Naive B cell (primary cell): ENCODE measurements around the gene MAPT. TPM values are rescaled to one million over a fixed set of nuclear protein-coding genes. Genes with fewer than 3 reads are reported as not detected.
A peak's percentile ranks its signal among the peaks of the same experiment; 100 is the strongest.

Source experiments
- ATAC-seq, 2 donors: fragments of 150-1000 bp; cut with Tn5 transposase; 2 replicates each; pipeline ENCODE4 v1.10.0; 2021; ENCODE audit warnings: low read depth in 2 of 2, mild to moderate bottlenecking in 2 of 2, moderate library complexity in 2 of 2
- DNase-seq: peaks from one replicate; pipeline ENCODE4 v3.0.0; 2022
- H3K27ac Mint-ChIP-seq, 6 donors: one replicate each; pipeline ENCODE4 v1.8.0; 2020 to 2022; ENCODE audit warnings: mild to moderate bottlenecking in 6 of 6, mixed read lengths in 6 of 6, moderate library complexity in 5 of 6, inconsistent platforms in 2 of 6
- H3K27me3 Mint-ChIP-seq, 3 donors: one replicate each; pipeline ENCODE4 v1.8.0; 2021 to 2022; ENCODE audit warnings: mixed read lengths in 3 of 3, mild to moderate bottlenecking in 1 of 3
- H3K36me3 Mint-ChIP-seq, 2 donors: one replicate each; pipeline ENCODE4 v1.8.0; 2020 to 2022; ENCODE audit warnings: mixed read lengths in 2 of 2, inconsistent platforms in 1 of 2, mild to moderate bottlenecking in 1 of 2
- H3K4me1 Mint-ChIP-seq, 3 donors: one replicate each; pipeline ENCODE4 v1.8.0; 2020 to 2022; ENCODE audit warnings: mixed read lengths in 3 of 3, inconsistent platforms in 1 of 3, mild to moderate bottlenecking in 1 of 3, moderate library complexity in 1 of 3
- H3K4me3 Mint-ChIP-seq, 8 donors: one replicate each; pipeline ENCODE4 v1.8.0; 2020 to 2022; ENCODE audit warnings: mild to moderate bottlenecking in 8 of 8, mixed read lengths in 8 of 8, moderate library complexity in 8 of 8, inconsistent platforms in 2 of 8
- H3K9me3 Mint-ChIP-seq, 7 donors: one replicate each; pipeline ENCODE4 v1.8.0; 2020 to 2022; ENCODE audit warnings: mixed read lengths in 7 of 7, mild to moderate bottlenecking in 5 of 7, inconsistent platforms in 2 of 7, moderate library complexity in 1 of 7
- polyA plus RNA-seq, 6 donors: library from polyadenylated mRNA; unstranded; fragments of 300-500 nt; fragmentation: Illumina TruSeq; gene quantifications; one replicate each; pipeline ENCODE4 v1.2.3, GENCODE V29; 2021; ENCODE audit warnings: low read depth in 6 of 6

Gene MAPT
- polyA plus RNA-seq, 6 donors from 2014 or later = 0.10 to 0.29 TPM; not detected in 4

GRCh38 chr17:45969726-45970125 is 75.4 kb downstream of the MAPT start:
- Mint-ChIP-seq H3K36me3 (peaks cover 0 to 14% of the 10 kb centered on the region in 2 donors), H3K27me3 (peaks cover 16 to 39% (median 36%) of the 10 kb centered on the region in 3 donors), H3K4me1 (peaks cover under 1 to 9% (median 2%) of the 10 kb centered on the region in 3 donors), H3K9me3 (peaks cover 0 to 9% (median 3%) of the 10 kb centered on the region in 7 donors), H3K4me3 (no peak overlapping the region), H3K27ac (peak overlapping the region in 2 of 6 donors; percentile 0 to 24)
- DNase-seq (no peak), ATAC-seq (no peak)

GRCh38 chr17:45970659-45971058 is 76.3 kb downstream of the MAPT start:
- ATAC-seq = no peak
- no peak for DNase-seq
- Mint-ChIP-seq H3K36me3 (peaks cover 0 to 14% of the 10 kb centered on the region in 2 donors), H3K4me3 (no peak overlapping the region), H3K4me1 (peaks cover 9 to 18% (median 11%) of the 10 kb centered on the region in 3 donors), H3K27me3 (peaks cover 14 to 36% (median 35%) of the 10 kb centered on the region in 3 donors), H3K9me3 (peaks cover 0 to 9% (median 3%) of the 10 kb centered on the region in 7 donors), H3K27ac (peak overlapping the region in 1 of 6 donors; percentile 60)

GRCh38 chr17:45971698-45972141 is 77.4 kb downstream of the MAPT start:
- H3K4me3 Mint-ChIP-seq = no peak overlapping the region
- no peak for ATAC-seq
- peaks cover 10 to 36% (median 30%) of the 10 kb centered on the region in 3 donors for H3K27me3 Mint-ChIP-seq

GRCh38 chr17:45972531-45972930 is 78.2 kb downstream of the MAPT start:
- Mint-ChIP-seq H3K9me3 (peaks cover 0 to 9% (median 3%) of the 10 kb centered on the region in 7 donors), H3K27me3 (peaks cover 10 to 28% (median 23%) of the 10 kb centered on the region in 3 donors), H3K27ac (no peak overlapping the region), H3K4me3 (no peak overlapping the region), H3K36me3 (peaks cover 0 to 14% of the 10 kb centered on the region in 2 donors), H3K4me1 (peaks cover 19 to 27% (median 20%) of the 10 kb centered on the region in 3 donors)
- DNase-seq (no peak), ATAC-seq (no peak)

More at GRCh38 chr17:45971698-45972141, 77.4 kb downstream of the MAPT start:
- Mint-ChIP-seq H3K27ac (no peak overlapping the region), H3K36me3 (peaks cover 0 to 14% of the 10 kb centered on the region in 2 donors), H3K9me3 (peaks cover 0 to 9% (median 3%) of the 10 kb centered on the region in 7 donors), H3K4me1 (peaks cover 19 to 27% (median 20%) of the 10 kb centered on the region in 3 donors)
- DNase-seq = no peak

GRCh38 chr17:45973099-45973780 is 78.9 kb downstream of the MAPT start:
- Mint-ChIP-seq H3K27me3 (peaks cover 10 to 21% (median 16%) of the 10 kb centered on the region in 3 donors), H3K27ac (peak overlapping the region in 1 of 6 donors; percentile 66), H3K4me3 (peak overlapping the region in 1 of 8 donors; percentile 29), H3K9me3 (peaks cover 0 to 9% (median 3%) of the 10 kb centered on the region in 7 donors), H3K4me1 (peaks cover 19 to 27% (median 20%) of the 10 kb centered on the region in 3 donors), H3K36me3 (peaks cover 0 to 14% of the 10 kb centered on the region in 2 donors)
- ATAC-seq = no peak
- no peak for DNase-seq

- Mint-ChIP-seq H3K4me1 (peaks cover 19 to 27% (median 20%) of the 10 kb centered on the region in 3 donors), H3K36me3 (peaks cover 0 to 14% of the 10 kb centered on the region in 2 donors), H3K27ac (peak overlapping the region in 2 of 6 donors; percentile 56 to 80), H3K4me3 (peak overlapping the region in 2 of 8 donors; percentile 67 to 68), H3K27me3 (peaks cover 10 to 16% (median 14%) of the 10 kb centered on the region in 3 donors), H3K9me3 (peaks cover 0 to 9% (median 3%) of the 10 kb centered on the region in 7 donors)
- DNase-seq (no peak), ATAC-seq (no peak)
Observed at GRCh38 chr17:45973946-45974859, 79.8 kb downstream of the MAPT start.

GRCh38 chr17:45974916-45975630 is 80.7 kb downstream of the MAPT start:
- Mint-ChIP-seq H3K9me3 (peaks cover 0 to 4% (median 0%) of the 10 kb centered on the region in 7 donors), H3K4me1 (peaks cover 19 to 27% (median 20%) of the 10 kb centered on the region in 3 donors), H3K36me3 (peaks cover 0 to 7% of the 10 kb centered on the region in 2 donors), H3K27me3 (peaks cover 2 to 15% (median 6%) of the 10 kb centered on the region in 3 donors), H3K4me3 (peak overlapping the region in 7 of 8 donors; percentile 20 to 87 (median 68)), H3K27ac (peak overlapping the region; percentile 53 to 91 (median 82))
- peak; percentile 68 for DNase-seq
- ATAC-seq = peak; percentile 98 to 99

- peaks cover 0 to 8% (median 0%) of the 10 kb centered on the region in 3 donors for H3K27me3 Mint-ChIP-seq
- H3K27ac Mint-ChIP-seq = peak overlapping the region; percentile 53 to 90 (median 84)
- ATAC-seq (peak; percentile 46 to 50), DNase-seq (peak; percentile 22)
- H3K36me3 Mint-ChIP-seq = peaks cover 0 to 7% of the 10 kb centered on the region in 2 donors
- H3K9me3 Mint-ChIP-seq = peaks cover 0 to 4% (median 0%) of the 10 kb centered on the region in 7 donors
- peak overlapping the region in 7 of 8 donors; percentile 22 to 87 (median 68) for H3K4me3 Mint-ChIP-seq
- H3K4me1 Mint-ChIP-seq = peaks cover 19 to 27% (median 20%) of the 10 kb centered on the region in 3 donors
Observed at GRCh38 chr17:45975640-45976295, 81.4 kb downstream of the MAPT start.

GRCh38 chr17:45976391-45976754 is 82.0 kb downstream of the MAPT start:
- H3K9me3 Mint-ChIP-seq = peaks cover 0 to 4% (median 0%) of the 10 kb centered on the region in 7 donors
- DNase-seq = no peak
- H3K36me3 Mint-ChIP-seq = peaks cover 0 to 7% of the 10 kb centered on the region in 2 donors
- no peak for ATAC-seq
- peak overlapping the region in 2 of 8 donors; percentile 45 to 67 for H3K4me3 Mint-ChIP-seq
- H3K27me3 Mint-ChIP-seq = peaks cover 0 to 7% (median 0%) of the 10 kb centered on the region in 3 donors
- H3K4me1 Mint-ChIP-seq = peaks cover 19 to 27% (median 20%) of the 10 kb centered on the region in 3 donors
- H3K27ac Mint-ChIP-seq = peak overlapping the region in 4 of 6 donors; percentile 42 to 83 (median 61)

GRCh38 chr17:45976755-45977505 is 82.6 kb downstream of the MAPT start:
- Mint-ChIP-seq H3K4me3 (peak overlapping the region in 3 of 8 donors; percentile 20 to 67 (median 61)), H3K27ac (no peak overlapping the region), H3K27me3 (peaks cover 0 to 11% (median 0%) of the 10 kb centered on the region in 3 donors)

GRCh38 chr17:45977506-45977824 is 83.1 kb downstream of the MAPT start:
- peaks cover 0 to 3% of the 10 kb centered on the region in 2 donors for H3K36me3 Mint-ChIP-seq
- no peak for DNase-seq
- H3K27ac Mint-ChIP-seq = peak overlapping the region in 1 of 6 donors; percentile 33
- H3K4me1 Mint-ChIP-seq = peaks cover 19 to 27% (median 20%) of the 10 kb centered on the region in 3 donors
- ATAC-seq = no peak
- peaks cover 0 to 11% (median 0%) of the 10 kb centered on the region in 3 donors for H3K27me3 Mint-ChIP-seq
- peaks cover 0 to 2% (median 0%) of the 10 kb centered on the region in 7 donors for H3K9me3 Mint-ChIP-seq
- H3K4me3 Mint-ChIP-seq = peak overlapping the region in 1 of 8 donors; percentile 40

More at GRCh38 chr17:45976755-45977505, 82.6 kb downstream of the MAPT start:
- DNase-seq = no peak
- Mint-ChIP-seq H3K4me1 (peaks cover 19 to 27% (median 20%) of the 10 kb centered on the region in 3 donors), H3K9me3 (peaks cover 0 to 4% (median 0%) of the 10 kb centered on the region in 7 donors), H3K36me3 (peaks cover 0 to 7% of the 10 kb centered on the region in 2 donors)
- ATAC-seq = no peak
